A549 (cell line): ENCODE data around the gene NPB. TPM values are rescaled to one million over a fixed set of nuclear protein-coding genes. Genes with fewer than 3 reads are reported as not detected.

ENCODE experiments used
- ATAC-seq, 2 experiments: fragments of 200-7000 bp in 1 of 2; fragments of >200 bp in 1 of 2; cut with Nextera tagmentation in 1 of 2; cut with Tn5 transposase in 1 of 2; 3 replicates each; pipeline versions ENCODE4 v1.8.0 to v1.9.1; 2018 to 2020; ENCODE audit warnings: mild to moderate bottlenecking in 1 of 2, moderate library complexity in 1 of 2
- CTCF ChIA-PET: fragments of 300-600 bp; sonication (Branson Sonifier 250); formaldehyde crosslinking; extraction: SDS; loops from one replicate; lab custom pipeline; 2021; ENCODE audit warnings: antibody characterized with exemption, inconsistent platforms; lab: Yijun Ruan, JAX
- POLR2A ChIA-PET: fragments of 350-600 bp; formaldehyde crosslinking; extraction: SDS; loops from one replicate; lab custom pipeline; 2021; ENCODE audit warnings: antibody characterized with exemption, inconsistent platforms; lab: Yijun Ruan, JAX
- DNase-seq, 2 experiments: peaks; one replicate each; pipeline versions ENCODE4 v3.0.0 to v3.0.0-alpha.2; 2011 to 2016; ENCODE audit warnings: low read depth in 1 of 2, low spot score in 1 of 2
- FAIRE-seq: peaks from 2 replicates; lab custom pipeline; 2011; peaks lifted over from hg19 to GRCh38; lab: Jason Lieb, UNC
- H3K27ac ChIP-seq, 2 experiments: fragments of >200 bp; sonication (Bioruptor Twin); formaldehyde crosslinking; 3 replicates each; pipeline ENCODE4 v1.5.1; 2016 to 2017
- H3K4me1 ChIP-seq: fragments of >200 bp; sonication (Bioruptor Twin); formaldehyde crosslinking; 3 replicates; pipeline ENCODE4 v1.6.1; 2016
- H3K4me2 ChIP-seq: fragments of >200 bp; sonication (Bioruptor Twin); formaldehyde crosslinking; 3 replicates; pipeline ENCODE4 v1.6.1; 2016
- H3K4me3 ChIP-seq: fragments of >200 bp; sonication (Bioruptor Twin); formaldehyde crosslinking; 3 replicates; pipeline ENCODE4 v1.5.1; 2016
- H3K9me3 ChIP-seq: fragments of >200 bp; sonication (Bioruptor Twin); formaldehyde crosslinking; 3 replicates; pipeline ENCODE4 v1.6.1; 2016
- BHLHE40 ChIP-seq: IDR thresholded peaks from 2 replicates; pipeline ENCODE4 v1.6.1; 2012; ENCODE audit warnings: low read depth, low read length, inconsistent platforms
- CBX2 ChIP-seq: fragments of 200-600 bp; sonication (generic); IDR thresholded peaks from 2 replicates; pipeline ENCODE4 v1.6.1; 2016; ENCODE audit warnings: low read depth, mild to moderate bottlenecking, borderline replicate concordance
- CEBPB ChIP-seq, 2 experiments: fragments of >200 bp in 1 of 2; sonication (Bioruptor Twin) in 1 of 2; formaldehyde crosslinking in 1 of 2; IDR thresholded peaks; 2 replicates each; pipeline ENCODE4 v1.6.1; 2012 to 2016
- EHF ChIP-seq: fragments of 250-450 bp; sonication (Bioruptor Pico); IDR thresholded peaks from 2 replicates; pipeline ENCODE4 v1.5.0; 2020; ENCODE audit warnings: mild to moderate bottlenecking
- HOXA7 ChIP-seq: fragments of 250-450 bp; sonication (Bioruptor Pico); IDR thresholded peaks from 2 replicates; pipeline ENCODE4 v1.5.0; 2020; ENCODE audit warnings: mild to moderate bottlenecking, moderate library complexity
- HOXB5 ChIP-seq: fragments of 250-450 bp; sonication (Bioruptor Pico); IDR thresholded peaks from 2 replicates; pipeline ENCODE4 v1.5.0; 2020; ENCODE audit warnings: mild to moderate bottlenecking, moderate library complexity
- JUN ChIP-seq, 2 experiments: fragments of >200 bp; sonication (Bioruptor Twin); formaldehyde crosslinking; IDR thresholded peaks; 2 replicates in 1 of 2; 3 replicates in 1 of 2; pipeline ENCODE4 v1.6.1; 2016 to 2017
- KDM1A ChIP-seq: fragments of 200-600 bp; sonication (generic); IDR thresholded peaks from 2 replicates; pipeline ENCODE4 v1.6.1; 2016; ENCODE audit warnings: low read depth, mild to moderate bottlenecking
- KDM5A ChIP-seq: fragments of 200-600 bp; sonication (generic); IDR thresholded peaks from 2 replicates; pipeline ENCODE4 v1.6.1; 2016; ENCODE audit warnings: antibody characterized with exemption, mild to moderate bottlenecking
- MYC ChIP-seq: IDR thresholded peaks from 2 replicates; pipeline ENCODE4 v1.6.1; 2012; ENCODE audit warnings: mild to moderate bottlenecking, inconsistent platforms, low read length, improper control_type of control experiment, borderline replicate concordance
- NFE2L2 ChIP-seq: fragments of 150-350 bp; conservative IDR thresholded peaks from 2 replicates; pipeline ENCODE4 v1.6.1; 2014; ENCODE audit warnings: low read length
- NPAS2 ChIP-seq: fragments of 250-450 bp; sonication (Bioruptor Pico); IDR thresholded peaks from 2 replicates; pipeline ENCODE4 v1.8.0; 2022; ENCODE audit warnings: mild to moderate bottlenecking, moderate library complexity, borderline replicate concordance
- POLR2A ChIP-seq: IDR thresholded peaks from 2 replicates; pipeline ENCODE4 v1.6.1; 2012; ENCODE audit warnings: mild to moderate bottlenecking, low read length
- POLR2AphosphoS2 ChIP-seq: conservative IDR thresholded peaks from 2 replicates; pipeline ENCODE4 v1.6.1; 2012; ENCODE audit warnings: low read length, improper control_type of control experiment, inconsistent platforms
- RFX5 ChIP-seq: fragments of 450-650 bp; IDR thresholded peaks from 2 replicates; pipeline ENCODE4 v1.7.1; 2014; ENCODE audit warnings: antibody characterized with exemption, mild to moderate bottlenecking, moderate library complexity
- SREBF2 ChIP-seq: fragments of 450-650 bp; IDR thresholded peaks from 2 replicates; pipeline ENCODE4 v1.6.1; 2014; ENCODE audit warnings: mild to moderate bottlenecking, moderate library complexity
- TFCP2L1 ChIP-seq: fragments of 250-450 bp; sonication (Bioruptor Pico); IDR thresholded peaks from 2 replicates; pipeline ENCODE4 v1.5.0; 2021; ENCODE audit warnings: mild to moderate bottlenecking
- ZNF302 ChIP-seq: fragments of 250-450 bp; sonication (Bioruptor Pico); IDR thresholded peaks from 2 replicates; pipeline ENCODE4 v1.9.0; 2021; ENCODE audit warnings: inconsistent platforms, mild to moderate bottlenecking, moderate library complexity
- ZSCAN20 ChIP-seq: fragments of 250-450 bp; sonication (Bioruptor Pico); IDR thresholded peaks from 2 replicates; pipeline ENCODE4 v1.8.0; 2022; ENCODE audit warnings: mild to moderate bottlenecking, moderate library complexity
- WGBS: methylation state at CpG from one replicate; pipeline ENCODE4 v1.1.6; 2017; ENCODE audit errors: missing lambda C conversion rate; 5-methylcytosine and 5-hydroxymethylcytosine counted together
- polyA plus RNA-seq, 4 experiments: library from polyadenylated mRNA; depleted of rRNA in 3 of 4; stranded (reverse); fragments of >200 nt; fragmentation: RNase III in 1 of 4; extraction: RNeasy Plus Mini Kit Qiagen cat#74134 plus additional on column Dnase treatment in 1 of 4; gene quantifications; 2 replicates in 3 of 4; 3 replicates in 1 of 4; pipeline ENCODE4 v1.2.3, GENCODE V29; 2011 to 2017
- TF ChIP-seq, protein P1 (sequence below): IDR thresholded peaks from 2 replicates; pipeline ENCODE4 v1.6.1; 2012; ENCODE audit warnings: low read depth, borderline replicate concordance
- TF ChIP-seq, protein P2 (sequence below): fragments of >200 bp; sonication (Bioruptor Twin); formaldehyde crosslinking; IDR thresholded peaks from 2 replicates; pipeline ENCODE4 v1.6.1; 2016
- TF ChIP-seq, protein P3 (sequence below): IDR thresholded peaks from 2 replicates; pipeline ENCODE4 v1.6.1; 2012
- TF ChIP-seq, protein P4 (sequence below): fragments of 200-600 bp; sonication (generic); IDR thresholded peaks from 2 replicates; pipeline ENCODE4 v1.6.1; 2016; ENCODE audit warnings: antibody characterized with exemption, mild to moderate bottlenecking, moderate library complexity
- TF ChIP-seq, protein P5 (sequence below): fragments of >200 bp; sonication (Bioruptor Twin); formaldehyde crosslinking; IDR thresholded peaks from 3 replicates; pipeline ENCODE4 v1.6.1; 2016

NPB gene
- polyA plus RNA-seq, 2 of the 4 experiments (the other 2 are of a cell fraction) = 0.41 to 0.45 TPM

DNA sequence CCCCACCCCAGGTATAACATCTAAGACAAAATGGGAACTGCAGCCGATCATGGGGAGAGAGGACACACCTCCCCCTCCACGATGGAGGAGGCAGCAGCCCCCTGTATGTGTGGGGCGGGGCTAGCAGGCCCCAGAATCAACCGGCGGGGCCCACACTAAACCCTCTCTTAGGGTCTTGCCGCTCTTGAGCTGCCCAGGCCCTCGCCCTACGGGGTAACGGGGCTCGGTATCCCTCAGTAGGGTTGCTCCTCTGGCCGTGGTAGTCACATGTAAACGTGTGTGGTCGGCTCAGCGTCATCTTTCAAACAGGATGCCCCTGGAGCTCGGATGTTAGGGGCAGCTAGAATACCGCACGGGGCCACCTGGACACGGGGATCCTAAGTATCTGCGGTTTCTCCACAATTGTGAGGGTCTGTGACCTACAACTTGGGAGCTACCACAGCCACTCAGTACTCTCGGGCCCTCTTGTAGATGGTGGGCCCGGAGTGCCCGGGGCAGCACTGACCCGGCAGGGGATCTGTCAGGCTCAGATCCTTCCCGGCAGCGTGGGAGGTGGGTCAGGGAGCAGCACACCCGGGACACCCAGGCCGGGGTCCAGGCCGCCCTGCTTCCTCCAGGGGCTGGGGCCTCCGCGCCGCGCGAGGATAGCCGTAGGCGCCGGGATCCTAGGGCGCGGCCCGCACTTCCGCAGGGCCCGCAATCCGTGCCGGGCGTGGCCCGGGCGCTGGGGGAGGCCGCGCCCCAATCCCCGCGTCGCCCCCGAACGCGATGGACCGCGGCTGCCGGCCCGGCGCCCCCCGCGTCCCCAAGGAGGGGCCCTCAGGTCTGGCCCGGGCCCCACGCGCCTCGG, 31.7 kb upstream of the NPB start (continued):
- TF ChIP-seq TFCP2L1 (CRISPR knock-in tag) (0 out of 2 replicates have a peak, but pooled peaks have one; percentile 57), POLR2A (peak; percentile 34; the same call in 1 of the 2 replicates), EHF (no peak), BHLHE40 (no peak), ZNF302 (no peak), RFX5 (no peak), KDM5A (no peak)
- TF ChIP-seq, protein P1, sequence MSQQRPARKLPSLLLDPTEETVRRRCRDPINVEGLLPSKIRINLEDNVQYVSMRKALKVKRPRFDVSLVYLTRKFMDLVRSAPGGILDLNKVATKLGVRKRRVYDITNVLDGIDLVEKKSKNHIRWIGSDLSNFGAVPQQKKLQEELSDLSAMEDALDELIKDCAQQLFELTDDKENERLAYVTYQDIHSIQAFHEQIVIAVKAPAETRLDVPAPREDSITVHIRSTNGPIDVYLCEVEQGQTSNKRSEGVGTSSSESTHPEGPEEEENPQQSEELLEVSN = 0 out of 2 replicates have a peak, but pooled peaks have one; percentile 19

DNA sequence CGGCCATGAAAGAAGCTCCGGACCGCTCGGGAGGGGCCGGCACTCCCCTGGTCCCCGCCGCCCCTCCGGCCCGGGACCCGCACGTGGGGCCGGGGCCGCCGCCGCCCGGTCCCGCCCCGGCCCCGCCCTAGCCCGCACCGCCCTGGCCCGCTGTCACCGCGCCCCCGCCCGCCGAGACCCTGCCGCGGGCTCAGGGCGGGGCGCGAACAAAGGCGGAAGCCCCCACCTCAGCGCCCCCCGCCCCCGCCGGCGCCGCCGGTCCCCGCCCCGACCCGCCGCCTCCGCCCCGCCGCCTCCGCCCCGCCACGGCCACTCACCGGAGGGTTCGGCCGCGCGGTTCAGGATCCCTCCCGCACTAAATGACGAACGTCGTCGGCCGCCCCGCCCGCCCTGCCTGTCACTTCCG, 31.1 kb upstream of the NPB start, which contains the start of gene ARHGDIA:
TSS of gene ARHGDIA (minus strand) at position 357 of the 406 bp plus-strand sequence. CDS start 1,407 bp downstream, outside the sequence.
- 0 out of 6 replicates have a peak, but pooled peaks of 1 of the 2 experiments have one; percentile 2 for ATAC-seq
- Histone ChIP-seq H3K27ac (peak within 1 kb of the TSS; percentile 97 to 100), H3K4me3 (peak within 1 kb of the TSS; percentile 99), H3K4me2 (peak within 1 kb of the TSS; percentile 97), H3K4me1 (peaks cover 46% of the 10 kb centered on the region), H3K9me3 (no peaks in the 10 kb centered on the region)
- no peak for DNase-seq
- 0% methylated on average over 13 of the region's 64 CpGs for WGBS
- ChIA-PET CTCF (interaction anchor here (1.3 to 8.6 kb wide), 7 partner anchors 12 to 137 kb away, joined by 3 to 126 read pairs (median 15); no protein-coding TSS in a partner anchor), POLR2A (interaction anchor here (1.0 kb wide), 1 partner anchor 10 kb away, joined by 6 read pairs; no protein-coding TSS in a partner anchor)
- TF ChIP-seq, protein P2, sequence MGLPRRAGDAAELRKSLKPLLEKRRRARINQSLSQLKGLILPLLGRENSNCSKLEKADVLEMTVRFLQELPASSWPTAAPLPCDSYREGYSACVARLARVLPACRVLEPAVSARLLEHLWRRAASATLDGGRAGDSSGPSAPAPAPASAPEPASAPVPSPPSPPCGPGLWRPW = no peak
- peak in 1 of 2 experiments; percentile 94; a peak in 2 of 5 replicates for TF ChIP-seq JUN (IDR thresholded peaks at IDR 0.05)
- FAIRE-seq = no peak

DNA sequence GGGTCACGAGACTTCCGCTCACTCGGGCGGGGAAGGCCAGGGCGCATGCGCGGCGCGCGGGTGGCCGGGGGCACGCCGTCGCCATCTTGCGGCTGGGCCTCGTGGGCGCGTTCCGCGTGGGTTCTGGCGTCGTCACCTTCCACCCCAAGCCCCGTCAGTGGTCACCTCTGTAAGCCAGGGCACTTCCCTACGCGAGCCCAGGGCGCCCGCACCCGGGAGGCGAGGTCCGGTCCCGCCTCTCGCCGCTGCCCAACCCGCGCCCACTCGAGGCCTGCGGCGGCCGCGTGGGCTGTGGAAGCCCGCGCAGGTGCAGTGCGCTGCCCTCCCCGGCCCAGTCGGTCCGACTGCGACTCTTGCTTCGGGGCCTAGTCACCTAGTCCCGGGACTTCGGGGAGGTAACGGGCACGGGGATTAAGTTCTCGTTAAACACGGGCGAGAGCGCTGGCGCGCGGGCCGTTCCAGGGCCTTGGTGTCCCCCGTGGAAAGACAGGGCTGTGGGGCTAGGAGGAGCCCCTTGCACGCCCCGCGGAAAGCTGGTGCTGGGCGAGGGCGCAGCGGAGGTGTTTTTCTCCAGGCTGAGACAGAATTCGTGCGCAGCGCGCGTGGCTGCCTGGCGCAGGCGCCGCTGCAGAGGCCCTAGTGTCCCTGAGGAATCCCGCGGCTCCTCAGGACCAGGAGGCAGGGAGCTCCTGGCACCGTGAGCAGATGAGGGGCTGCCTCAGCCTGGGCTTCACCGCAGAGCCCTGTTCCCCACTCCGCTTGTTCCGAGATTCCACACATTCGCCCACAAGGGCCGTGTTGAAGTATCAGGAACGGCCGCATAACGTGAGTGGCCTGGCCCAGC, 30.4 kb upstream of the NPB start:
- peak overlapping the region; percentile 97 for H3K4me2 ChIP-seq
- ChIA-PET POLR2A (interaction anchor here (1.0 to 1.6 kb wide), 2 partner anchors 11 kb away, joined by 4 to 6 read pairs; partner anchors contain the start of gene P4HB), CTCF (interaction anchor here (0.6 to 8.6 kb wide), 7 partner anchors 11 to 171 kb away, joined by 3 to 126 read pairs (median 3); partner anchors contain the start of gene P4HB)
- peak overlapping the region; percentile 97 to 100 for H3K27ac ChIP-seq
- DNase-seq (peak; percentile 95 to 96), FAIRE-seq (no peak), ATAC-seq (no peak)
- H3K9me3 ChIP-seq = no peaks in the 10 kb centered on the region
- peaks cover 41% of the 10 kb centered on the region for H3K4me1 ChIP-seq
- WGBS = 33% methylated on average over 65 of the region's 86 CpGs
- peak overlapping the region; percentile 99 for H3K4me3 ChIP-seq
- no peak for TF ChIP-seq NFE2L2
- peak; percentile 76; the same call in 1 of the 2 replicates for TF ChIP-seq ZNF302
- no peak for TF ChIP-seq SREBF2
- peak; percentile 94 for TF ChIP-seq ZSCAN20 (CRISPR knock-in tag)
- TF ChIP-seq, protein P3, sequence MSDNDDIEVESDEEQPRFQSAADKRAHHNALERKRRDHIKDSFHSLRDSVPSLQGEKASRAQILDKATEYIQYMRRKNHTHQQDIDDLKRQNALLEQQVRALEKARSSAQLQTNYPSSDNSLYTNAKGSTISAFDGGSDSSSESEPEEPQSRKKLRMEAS = peak; percentile 100
- TF ChIP-seq JUN (IDR thresholded peaks at IDR 0.05) = peak; percentile 54 to 78; a peak in 3 of 5 replicates
- no peak for TF ChIP-seq POLR2AphosphoS2
- no peak for TF ChIP-seq KDM1A
- TF ChIP-seq, protein P4, sequence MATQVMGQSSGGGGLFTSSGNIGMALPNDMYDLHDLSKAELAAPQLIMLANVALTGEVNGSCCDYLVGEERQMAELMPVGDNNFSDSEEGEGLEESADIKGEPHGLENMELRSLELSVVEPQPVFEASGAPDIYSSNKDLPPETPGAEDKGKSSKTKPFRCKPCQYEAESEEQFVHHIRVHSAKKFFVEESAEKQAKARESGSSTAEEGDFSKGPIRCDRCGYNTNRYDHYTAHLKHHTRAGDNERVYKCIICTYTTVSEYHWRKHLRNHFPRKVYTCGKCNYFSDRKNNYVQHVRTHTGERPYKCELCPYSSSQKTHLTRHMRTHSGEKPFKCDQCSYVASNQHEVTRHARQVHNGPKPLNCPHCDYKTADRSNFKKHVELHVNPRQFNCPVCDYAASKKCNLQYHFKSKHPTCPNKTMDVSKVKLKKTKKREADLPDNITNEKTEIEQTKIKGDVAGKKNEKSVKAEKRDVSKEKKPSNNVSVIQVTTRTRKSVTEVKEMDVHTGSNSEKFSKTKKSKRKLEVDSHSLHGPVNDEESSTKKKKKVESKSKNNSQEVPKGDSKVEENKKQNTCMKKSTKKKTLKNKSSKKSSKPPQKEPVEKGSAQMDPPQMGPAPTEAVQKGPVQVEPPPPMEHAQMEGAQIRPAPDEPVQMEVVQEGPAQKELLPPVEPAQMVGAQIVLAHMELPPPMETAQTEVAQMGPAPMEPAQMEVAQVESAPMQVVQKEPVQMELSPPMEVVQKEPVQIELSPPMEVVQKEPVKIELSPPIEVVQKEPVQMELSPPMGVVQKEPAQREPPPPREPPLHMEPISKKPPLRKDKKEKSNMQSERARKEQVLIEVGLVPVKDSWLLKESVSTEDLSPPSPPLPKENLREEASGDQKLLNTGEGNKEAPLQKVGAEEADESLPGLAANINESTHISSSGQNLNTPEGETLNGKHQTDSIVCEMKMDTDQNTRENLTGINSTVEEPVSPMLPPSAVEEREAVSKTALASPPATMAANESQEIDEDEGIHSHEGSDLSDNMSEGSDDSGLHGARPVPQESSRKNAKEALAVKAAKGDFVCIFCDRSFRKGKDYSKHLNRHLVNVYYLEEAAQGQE = no peak
- TF ChIP-seq HOXB5 = peak; percentile 99
- TF ChIP-seq TFCP2L1 (CRISPR knock-in tag) = peak; percentile 70; the same call in 1 of the 2 replicates
- TF ChIP-seq MYC = peak; percentile 99
- TF ChIP-seq, protein P1 = peak; percentile 99
- no peak for TF ChIP-seq CBX2
- no peak for TF ChIP-seq HOXA7
- no peak for TF ChIP-seq CEBPB (IDR thresholded peaks at IDR 0.05)
- TF ChIP-seq, protein P5, sequence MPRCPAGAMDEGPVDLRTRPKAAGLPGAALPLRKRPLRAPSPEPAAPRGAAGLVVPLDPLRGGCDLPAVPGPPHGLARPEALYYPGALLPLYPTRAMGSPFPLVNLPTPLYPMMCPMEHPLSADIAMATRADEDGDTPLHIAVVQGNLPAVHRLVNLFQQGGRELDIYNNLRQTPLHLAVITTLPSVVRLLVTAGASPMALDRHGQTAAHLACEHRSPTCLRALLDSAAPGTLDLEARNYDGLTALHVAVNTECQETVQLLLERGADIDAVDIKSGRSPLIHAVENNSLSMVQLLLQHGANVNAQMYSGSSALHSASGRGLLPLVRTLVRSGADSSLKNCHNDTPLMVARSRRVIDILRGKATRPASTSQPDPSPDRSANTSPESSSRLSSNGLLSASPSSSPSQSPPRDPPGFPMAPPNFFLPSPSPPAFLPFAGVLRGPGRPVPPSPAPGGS = peak; percentile 71
- TF ChIP-seq NPAS2 = peak; percentile 90; the same call in 1 of the 2 replicates
